Left lung (tissue), 10 donors: ENCODE results near the gene PNKD. TPM values are rescaled to one million over a fixed set of nuclear protein-coding genes. Genes with fewer than 3 reads are reported as not detected.

ENCODE experiments used
- ATAC-seq: fragments of 200-7000 bp; cut with Tn5 transposase; one replicate; pipeline ENCODE4 v1.9.1; 2020; ENCODE audit warnings: moderate library complexity
- DNase-seq, 4 donors: peaks; one replicate each; pipeline ENCODE4 v3.0.0-alpha.2; 2013 to 2020
- H3K27ac ChIP-seq, 2 donors: fragments of 200-600 bp; sonication (generic) in 1 of 2; one replicate each; pipeline versions ENCODE4 v1.5.0 to v1.8.0; 2020 to 2021
- H3K27me3 ChIP-seq, 2 donors: fragments of 200-600 bp; sonication (generic) in 1 of 2; one replicate each; pipeline versions ENCODE4 v1.5.0 to v1.8.0; 2020 to 2021
- H3K36me3 ChIP-seq, 2 donors: fragments of 200-600 bp; sonication (generic) in 1 of 2; one replicate each; pipeline versions ENCODE4 v1.5.0 to v1.8.0; 2020 to 2021
- H3K4me1 ChIP-seq, 2 donors: fragments of 200-600 bp; one replicate each; pipeline ENCODE4 v1.8.0; 2021
- H3K4me3 ChIP-seq, 2 donors: fragments of 200-600 bp; sonication (generic) in 1 of 2; one replicate each; pipeline versions ENCODE4 v1.5.0 to v1.8.0; 2020 to 2021; ENCODE audit warnings: mild to moderate bottlenecking in 1 of 2
- H3K9me3 ChIP-seq, 2 donors: fragments of 200-600 bp; sonication (generic) in 1 of 2; one replicate each; pipeline versions ENCODE4 v1.5.0 to v1.8.0; 2020 to 2021
- intact Hi-C, 2 donors: fragments of 100-400 bp; cut with DNase I; formaldehyde crosslinking; loops; one replicate each; pipeline versions ENCODE4 v1.11.2 to v1.14.2; 2022
- polyA plus RNA-seq, 6 donors: library from polyadenylated mRNA; unstranded; fragments of 120-200 nt; gene quantifications; one replicate each; pipeline ENCODE4 v1.2.1, GENCODE V29; 2013; ENCODE audit not compliant: insufficient read length in 6 of 6
- total RNA-seq, 2 donors: library from RNA; stranded (reverse); fragmentation: NEBNext Ultra II Directional; extraction: Animal tissue kit (Norgen Biotek cat#: 25700); gene quantifications; one replicate each; pipeline ENCODE4 v1.2.1, GENCODE V29; 2021
- TF ChIP-seq, protein P1 (sequence below), 2 donors: fragments of 200-600 bp; sonication (generic) in 1 of 2; IDR thresholded peaks; one replicate each; pipeline versions ENCODE4 v1.5.0 to v1.8.0; 2021; ENCODE audit warnings: antibody characterized with exemption in 2 of 2
- donor health status: DM: no; HTN: yes; CAD: no.
- donor health status: DM: no; HTN: no; CAD: no.

The PNKD gene
- total and polyA plus RNA-seq, 8 donors: 58.2 to 96.8 (median 62.4) TPM

DNA sequence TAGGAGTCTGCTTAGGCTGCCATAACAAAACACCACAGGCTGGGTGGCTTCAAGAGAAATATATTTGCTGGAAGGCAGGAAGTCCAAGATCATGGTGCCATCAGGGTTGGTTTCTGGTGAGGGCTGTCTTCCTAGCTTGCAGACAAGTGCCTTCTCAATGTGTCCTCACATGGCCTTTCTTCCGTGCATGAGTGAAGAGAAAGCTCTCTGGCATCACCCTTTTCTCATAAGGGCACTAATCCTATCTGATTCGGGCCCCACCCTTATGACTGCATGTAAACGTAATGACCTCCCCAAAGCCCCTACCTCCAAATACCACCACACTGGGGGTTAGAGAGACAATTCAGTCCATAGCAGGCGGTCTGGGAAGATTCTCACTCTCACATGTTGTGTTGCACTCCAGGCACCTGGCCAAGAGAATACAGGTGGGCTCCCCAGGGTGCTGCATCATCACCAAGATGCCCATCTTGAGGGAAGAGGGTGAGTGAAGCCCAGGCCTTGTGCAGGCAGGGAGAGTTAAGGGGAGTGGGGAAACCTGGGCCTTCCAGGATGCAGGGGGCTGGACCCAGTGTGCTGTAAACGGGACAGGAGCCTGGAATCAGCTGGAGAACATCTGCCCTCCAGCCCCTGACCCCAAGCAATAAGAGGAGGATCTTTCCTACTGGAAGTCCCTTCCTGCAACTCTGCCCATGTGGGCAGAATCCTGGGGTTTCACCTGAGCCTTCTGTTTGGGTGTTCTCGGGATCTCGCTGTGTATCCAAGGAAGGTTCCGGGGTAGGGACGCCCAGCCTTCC is 96.5 kb downstream of the PNKD start:
- DNase-seq (no peak), ATAC-seq (no peak)
- TF ChIP-seq, protein P1, sequence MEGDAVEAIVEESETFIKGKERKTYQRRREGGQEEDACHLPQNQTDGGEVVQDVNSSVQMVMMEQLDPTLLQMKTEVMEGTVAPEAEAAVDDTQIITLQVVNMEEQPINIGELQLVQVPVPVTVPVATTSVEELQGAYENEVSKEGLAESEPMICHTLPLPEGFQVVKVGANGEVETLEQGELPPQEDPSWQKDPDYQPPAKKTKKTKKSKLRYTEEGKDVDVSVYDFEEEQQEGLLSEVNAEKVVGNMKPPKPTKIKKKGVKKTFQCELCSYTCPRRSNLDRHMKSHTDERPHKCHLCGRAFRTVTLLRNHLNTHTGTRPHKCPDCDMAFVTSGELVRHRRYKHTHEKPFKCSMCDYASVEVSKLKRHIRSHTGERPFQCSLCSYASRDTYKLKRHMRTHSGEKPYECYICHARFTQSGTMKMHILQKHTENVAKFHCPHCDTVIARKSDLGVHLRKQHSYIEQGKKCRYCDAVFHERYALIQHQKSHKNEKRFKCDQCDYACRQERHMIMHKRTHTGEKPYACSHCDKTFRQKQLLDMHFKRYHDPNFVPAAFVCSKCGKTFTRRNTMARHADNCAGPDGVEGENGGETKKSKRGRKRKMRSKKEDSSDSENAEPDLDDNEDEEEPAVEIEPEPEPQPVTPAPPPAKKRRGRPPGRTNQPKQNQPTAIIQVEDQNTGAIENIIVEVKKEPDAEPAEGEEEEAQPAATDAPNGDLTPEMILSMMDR (IDR thresholded peaks at IDR 0.05): no peak
- H3K9me3 ChIP-seq: peaks cover 0 to 6% of the 10 kb centered on the region in 2 donors
- H3K36me3 ChIP-seq: no peaks in the 10 kb centered on the region
- peak overlapping the region; percentile 26 to 50 for H3K4me3 ChIP-seq
- peak overlapping the region; percentile 93 to 99 for H3K27ac ChIP-seq
- H3K4me1 ChIP-seq: peaks cover 24 to 80% of the 10 kb centered on the region in 2 donors
- H3K27me3 ChIP-seq: no peaks in the 10 kb centered on the region
- intact Hi-C loops: no loop called here

DNA sequence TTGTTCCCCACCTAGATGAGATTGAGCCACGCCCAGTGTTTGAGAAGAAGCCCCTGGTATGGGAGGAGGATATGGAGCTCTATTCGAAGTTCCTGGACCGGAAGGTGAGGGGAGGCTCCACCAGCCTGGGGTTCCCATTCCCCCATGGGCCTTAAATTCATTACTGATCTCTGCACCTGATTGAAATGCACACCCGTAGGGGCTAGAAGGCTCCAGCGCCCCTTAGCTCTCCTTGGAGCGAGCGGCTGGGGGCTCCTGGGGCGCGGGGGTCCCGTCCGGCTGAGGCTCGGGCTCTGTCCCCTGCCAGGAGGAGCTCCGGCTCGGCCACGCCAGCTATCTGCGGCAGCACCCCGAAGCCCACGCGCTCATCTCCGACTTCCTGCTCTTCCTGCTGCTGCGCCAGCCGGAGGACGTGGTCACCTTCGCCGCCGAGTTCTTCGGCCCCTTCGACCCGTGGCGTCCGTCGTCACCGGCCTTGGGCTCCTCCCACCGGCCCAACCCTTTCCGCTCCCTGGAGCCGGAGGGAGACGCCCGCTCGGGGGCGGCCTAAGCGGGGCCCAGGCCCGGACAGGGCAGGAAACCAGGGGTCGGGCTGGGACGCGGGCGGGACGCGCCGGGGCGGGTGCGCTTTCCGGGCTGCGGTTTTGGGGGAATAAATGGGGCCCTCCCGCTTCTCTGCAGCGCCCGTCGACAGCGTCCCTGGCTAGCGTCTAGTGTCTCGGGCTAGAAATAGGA is 97.3 kb downstream of the PNKD start:
- peak; percentile 79 to 99 (median 94) for DNase-seq
- intact Hi-C loops: no loop called here

DNA sequence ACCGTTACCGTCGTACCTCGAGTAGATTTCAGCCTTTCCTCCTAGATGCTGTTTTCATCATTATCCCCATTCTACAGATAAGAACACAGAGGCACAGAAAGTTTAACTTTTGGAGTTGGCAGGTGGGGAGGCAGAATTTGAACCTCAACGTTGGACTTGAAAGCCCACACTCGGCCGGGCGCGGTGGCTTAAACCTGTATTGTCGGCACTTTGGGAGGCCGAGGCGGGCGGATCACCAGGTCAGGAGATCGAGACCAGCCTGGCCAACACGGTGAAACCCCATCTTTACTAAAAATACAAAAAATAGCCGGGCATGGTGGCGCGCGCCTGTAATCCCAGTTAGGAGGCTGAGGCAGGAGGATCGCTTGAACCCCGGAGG is 97.8 kb downstream of the PNKD start:
- H3K4me3 ChIP-seq: peak overlapping the region; percentile 26 to 50
- no peaks in the 10 kb centered on the region for H3K27me3 ChIP-seq
- peaks cover 0 to 6% of the 10 kb centered on the region in 2 donors for H3K9me3 ChIP-seq
- DNase-seq (no peak), ATAC-seq (no peak)
- intact Hi-C loops: no loop called here
- peak overlapping the region; percentile 93 to 99 for H3K27ac ChIP-seq
- TF ChIP-seq, protein P1 (IDR thresholded peaks at IDR 0.05): no peak
- no peaks in the 10 kb centered on the region for H3K36me3 ChIP-seq
- H3K4me1 ChIP-seq: peaks cover 24 to 79% of the 10 kb centered on the region in 2 donors

More for the DNA sequence above, 97.3 kb downstream of the PNKD start:
- peak overlapping the region; percentile 93 to 99 for H3K27ac ChIP-seq
- ATAC-seq: peak; percentile 91
- peaks cover 24 to 80% of the 10 kb centered on the region in 2 donors for H3K4me1 ChIP-seq
- peaks cover 0 to 6% of the 10 kb centered on the region in 2 donors for H3K9me3 ChIP-seq
- TF ChIP-seq, protein P1 (IDR thresholded peaks at IDR 0.05): peak in 1 of 2 donors; percentile 21
- H3K4me3 ChIP-seq: peak overlapping the region; percentile 26 to 50
- no peaks in the 10 kb centered on the region for H3K36me3 ChIP-seq
- H3K27me3 ChIP-seq: no peaks in the 10 kb centered on the region

DNA sequence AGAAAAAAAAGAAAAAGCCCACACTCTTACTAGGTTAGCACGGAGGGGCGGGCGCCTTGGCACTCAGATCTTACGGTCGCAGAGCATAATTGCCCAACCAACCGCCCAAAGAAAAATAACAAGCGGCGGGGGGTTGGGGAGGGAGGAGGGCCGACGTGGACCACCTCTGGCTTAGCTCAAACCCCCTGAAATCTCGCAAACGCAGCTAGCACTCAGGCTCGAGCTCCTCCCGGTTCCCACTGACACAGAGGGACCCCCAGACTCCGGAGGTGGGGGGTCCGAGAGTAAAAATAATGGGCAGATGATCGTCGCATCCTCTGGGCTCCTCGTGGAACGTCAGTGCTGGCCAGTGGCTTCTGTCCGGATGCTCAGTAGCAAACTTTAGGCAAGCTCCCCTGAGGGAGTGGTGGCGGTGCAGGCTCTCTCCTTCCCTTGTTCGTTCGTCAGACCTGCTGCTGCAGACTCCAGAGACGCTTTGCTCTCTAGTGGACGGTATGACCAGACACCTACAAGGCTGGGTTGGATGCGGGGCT is 98.4 kb downstream of the PNKD start:
- peak; percentile 34 for ATAC-seq

More for the DNA sequence above, 98.4 kb downstream of the PNKD start:
- no peaks in the 10 kb centered on the region for H3K36me3 ChIP-seq
- H3K27ac ChIP-seq: peak overlapping the region; percentile 93 to 99
- intact Hi-C loops: no loop called here
- peak overlapping the region in 1 of 2 donors; percentile 50 for H3K4me3 ChIP-seq
- peaks cover 24 to 76% of the 10 kb centered on the region in 2 donors for H3K4me1 ChIP-seq
- peak in 2 of 4 donors; percentile 39 to 41 for DNase-seq
- TF ChIP-seq, protein P1 (IDR thresholded peaks at IDR 0.05): no peak
- H3K27me3 ChIP-seq: no peaks in the 10 kb centered on the region
- H3K9me3 ChIP-seq: peaks cover 0 to 6% of the 10 kb centered on the region in 2 donors
